Measurements from ENCODE around the gene NT5DC3. TPM values are rescaled to one million over a fixed set of nuclear protein-coding genes. Genes with fewer than 3 reads are reported as not detected.
A peak's percentile ranks its signal among the peaks of the same experiment; 100 is the strongest.

The NT5DC3 gene
- polyA plus RNA-seq, 3 donors = 0.27 to 4.8 (median 0.93) TPM

DNA sequence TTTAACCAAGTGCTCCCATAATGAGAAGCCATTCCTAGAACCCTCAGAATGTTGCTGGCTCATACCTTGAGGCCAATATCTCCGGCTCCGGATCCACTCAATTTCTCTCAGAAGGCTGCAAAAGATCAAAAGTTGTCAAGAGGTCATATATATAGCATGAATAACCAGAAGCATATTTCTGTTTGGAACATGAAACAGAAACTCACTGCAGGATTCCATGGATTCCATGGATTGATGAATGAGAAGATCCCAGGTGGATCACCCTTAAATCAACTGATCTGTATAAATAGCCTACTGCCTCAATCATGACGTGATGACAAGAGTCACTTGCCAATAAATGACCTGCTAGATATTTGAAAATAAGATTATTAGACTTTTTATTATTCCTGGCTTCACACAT, 3.3 kb upstream of the NT5DC3 start:
- H3K27ac ChIP-seq (ENCODE audit: low read depth in 1 of 2, low read length in 2 of 2) = no peak overlapping the region
- H3K79me2 ChIP-seq (ENCODE audit: insufficient read depth, low read length) = peaks cover 14% of the 10 kb centered on the region
- H3K36me3 ChIP-seq (replicated peaks in 1 of 2; ENCODE audit: control insufficient read depth in 1 of 2, insufficient read depth in 2 of 2, low read length in 2 of 2) = no peaks in the 10 kb centered on the region
- no CpG with 5 or more reads among the region's 3 CpGs for WGBS (ENCODE audit: insufficient coverage)
- H3K9me3 Mint-ChIP-seq = peaks cover 0 to 2% (median 0%) of the 10 kb centered on the region in 7 donors
- H3K27ac Mint-ChIP-seq = no peak overlapping the region
- TF ChIP-seq, protein P1, sequence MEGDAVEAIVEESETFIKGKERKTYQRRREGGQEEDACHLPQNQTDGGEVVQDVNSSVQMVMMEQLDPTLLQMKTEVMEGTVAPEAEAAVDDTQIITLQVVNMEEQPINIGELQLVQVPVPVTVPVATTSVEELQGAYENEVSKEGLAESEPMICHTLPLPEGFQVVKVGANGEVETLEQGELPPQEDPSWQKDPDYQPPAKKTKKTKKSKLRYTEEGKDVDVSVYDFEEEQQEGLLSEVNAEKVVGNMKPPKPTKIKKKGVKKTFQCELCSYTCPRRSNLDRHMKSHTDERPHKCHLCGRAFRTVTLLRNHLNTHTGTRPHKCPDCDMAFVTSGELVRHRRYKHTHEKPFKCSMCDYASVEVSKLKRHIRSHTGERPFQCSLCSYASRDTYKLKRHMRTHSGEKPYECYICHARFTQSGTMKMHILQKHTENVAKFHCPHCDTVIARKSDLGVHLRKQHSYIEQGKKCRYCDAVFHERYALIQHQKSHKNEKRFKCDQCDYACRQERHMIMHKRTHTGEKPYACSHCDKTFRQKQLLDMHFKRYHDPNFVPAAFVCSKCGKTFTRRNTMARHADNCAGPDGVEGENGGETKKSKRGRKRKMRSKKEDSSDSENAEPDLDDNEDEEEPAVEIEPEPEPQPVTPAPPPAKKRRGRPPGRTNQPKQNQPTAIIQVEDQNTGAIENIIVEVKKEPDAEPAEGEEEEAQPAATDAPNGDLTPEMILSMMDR (IDR thresholded peaks at IDR 0.05) = no peak
- no peaks in the 10 kb centered on the region for H3K9me3 ChIP-seq (replicated peaks in 1 of 2; ENCODE audit: control insufficient read depth in 1 of 2, insufficient read depth in 1 of 2, low read length in 2 of 2)
- no peak overlapping the region for H3K4me2 ChIP-seq (replicated peaks; ENCODE audit: extremely low read depth, low read length, poor library complexity, severe bottlenecking)
- peaks cover 19 to 25% of the 10 kb centered on the region in 2 donors for H3K4me1 ChIP-seq (ENCODE audit: control insufficient read depth in 1 of 2, insufficient read depth in 2 of 2, low read length in 2 of 2)
- H3K4me3 Mint-ChIP-seq = peak overlapping the region in 1 of 2 donors; percentile 4
- H2AFZ ChIP-seq (ENCODE audit: insufficient read depth, low read depth, low read length, poor library complexity, severe bottlenecking) = no peak overlapping the region
- DNase-seq = no peak
- no peaks in the 10 kb centered on the region for H3K36me3 Mint-ChIP-seq
- intact Hi-C loops (cut with micrococcal nuclease) = loop anchor here in 1 of 2 donors (5.0 kb wide), 1 partner anchor 42 kb away; no protein-coding TSS in a partner anchor
- peaks cover 20% of the 10 kb centered on the region for H3K4me1 Mint-ChIP-seq
- no peaks in the 10 kb centered on the region for H3K27me3 ChIP-seq (ENCODE audit: control insufficient read depth in 2 of 2, insufficient read depth in 2 of 2, low read length in 2 of 2)
- no peak overlapping the region for H3K4me3 ChIP-seq (replicated peaks in 1 of 3; ENCODE audit: low read depth in 2 of 3, low read length in 3 of 3)
- peaks cover 6% of the 10 kb centered on the region for H4K20me1 ChIP-seq (ENCODE audit: insufficient read depth, low read length)
- H3K9ac ChIP-seq (ENCODE audit: insufficient read depth, low read length, poor library complexity, severe bottlenecking) = no peak overlapping the region
- H3K27me3 Mint-ChIP-seq (ENCODE audit: low read depth in 3 of 3) = peaks cover 2 to 7% (median 6%) of the 10 kb centered on the region in 3 donors

DNA sequence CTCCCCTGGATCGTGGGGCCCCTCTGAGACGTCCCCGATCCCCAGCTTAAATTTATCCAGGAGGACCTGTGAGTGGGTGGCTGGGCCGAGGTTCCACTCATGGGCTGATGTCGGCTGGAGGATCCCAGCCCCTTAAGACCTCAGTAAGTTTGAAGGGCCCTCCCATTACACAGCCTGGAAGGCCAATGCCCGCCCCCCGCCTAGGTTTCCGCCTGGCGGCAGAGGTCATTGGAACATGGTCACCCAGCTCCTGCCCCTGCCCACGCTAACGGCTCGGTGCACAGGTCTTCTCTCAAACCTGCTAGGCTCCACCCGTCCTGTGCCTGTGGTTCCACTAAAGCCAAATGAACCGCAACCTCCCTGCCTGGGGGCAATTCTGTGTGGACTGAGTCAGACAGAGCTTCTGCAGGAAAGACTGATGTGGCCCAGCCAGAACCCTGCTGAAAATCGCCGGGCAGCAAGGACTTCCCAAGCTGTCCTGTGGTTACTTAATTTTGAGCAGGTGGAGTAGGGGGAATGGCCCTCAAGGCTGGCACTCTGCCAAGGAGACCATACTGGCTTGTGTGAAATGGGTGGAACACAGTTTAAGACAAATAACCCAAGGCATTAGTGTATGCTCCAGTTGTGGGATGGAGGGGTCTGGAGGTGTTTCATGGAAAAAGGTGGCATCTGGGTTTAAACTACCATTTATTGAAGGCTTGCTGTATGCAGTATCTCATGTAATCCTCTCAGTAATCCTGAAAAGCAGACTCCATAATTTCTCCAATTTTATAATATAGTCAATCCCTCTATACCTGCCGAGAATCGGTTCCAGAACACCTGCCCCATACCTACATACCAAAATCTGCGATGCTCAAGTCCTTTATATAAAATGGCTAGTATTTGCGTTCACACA, 903 bp upstream of the NT5DC3 start:
- Histone ChIP-seq H3K9me3 (replicated peaks in 1 of 2; ENCODE audit: control insufficient read depth in 1 of 2, insufficient read depth in 1 of 2, low read length in 2 of 2) (no peaks in the 10 kb centered on the region), H3K36me3 (replicated peaks in 1 of 2; ENCODE audit: control insufficient read depth in 1 of 2, insufficient read depth in 2 of 2, low read length in 2 of 2) (no peaks in the 10 kb centered on the region), H3K4me1 (ENCODE audit: control insufficient read depth in 1 of 2, insufficient read depth in 2 of 2, low read length in 2 of 2) (peaks cover 22 to 31% of the 10 kb centered on the region in 2 donors), H2AFZ (ENCODE audit: insufficient read depth, low read depth, low read length, poor library complexity, severe bottlenecking) (peak overlapping the region; percentile 91), H3K4me3 (replicated peaks in 1 of 3; ENCODE audit: low read depth in 2 of 3, low read length in 3 of 3) (peak overlapping the region; percentile 56 to 90 (median 87)), H3K27me3 (ENCODE audit: control insufficient read depth in 2 of 2, insufficient read depth in 2 of 2, low read length in 2 of 2) (no peaks in the 10 kb centered on the region), H4K20me1 (ENCODE audit: insufficient read depth, low read length) (peaks cover 6% of the 10 kb centered on the region), H3K79me2 (ENCODE audit: insufficient read depth, low read length) (peaks cover 33% of the 10 kb centered on the region), H3K9ac (ENCODE audit: insufficient read depth, low read length, poor library complexity, severe bottlenecking) (peak overlapping the region; percentile 57), H3K27ac (ENCODE audit: low read depth in 1 of 2, low read length in 2 of 2) (peak overlapping the region in 1 of 2 donors; percentile 41), H3K4me2 (replicated peaks; ENCODE audit: extremely low read depth, low read length, poor library complexity, severe bottlenecking) (peak overlapping the region; percentile 93)
- Mint-ChIP-seq H3K4me1 (peaks cover 28% of the 10 kb centered on the region), H3K9me3 (peaks cover 0 to 6% (median 0%) of the 10 kb centered on the region in 7 donors), H3K4me3 (peak overlapping the region; percentile 92 to 93), H3K27ac (peak overlapping the region in 6 of 7 donors; percentile 41 to 83 (median 72)), H3K27me3 (ENCODE audit: low read depth in 3 of 3) (peaks cover 2 to 7% (median 6%) of the 10 kb centered on the region in 3 donors), H3K36me3 (peaks cover 0 to 3% of the 10 kb centered on the region in 2 donors)
- intact Hi-C loops (cut with micrococcal nuclease) = loop anchor here in 1 of 2 donors (2.0 to 5.0 kb wide), 2 partner anchors 40 to 87 kb away; no protein-coding TSS in a partner anchor
- TF ChIP-seq, protein P1 (IDR thresholded peaks at IDR 0.05) = no peak
- WGBS (ENCODE audit: insufficient coverage) = 26% methylated on average over 14 of the region's 20 CpGs
- peak in 2 of 3 donors; percentile 17 to 46 for DNase-seq
